Measurements from ENCODE around the gene GRIN2A. TPM values are rescaled to one million over a fixed set of nuclear protein-coding genes. Genes with fewer than 3 reads are reported as not detected.
"Not testable (repeated sequence)": the region's sequence is repeated elsewhere in the genome, so short reads cannot be mapped to it uniquely, and the experiment has no call there.

GRIN2A gene
- total RNA-seq, 1 experiment from 2014 or later: 0.52 TPM

DNA sequence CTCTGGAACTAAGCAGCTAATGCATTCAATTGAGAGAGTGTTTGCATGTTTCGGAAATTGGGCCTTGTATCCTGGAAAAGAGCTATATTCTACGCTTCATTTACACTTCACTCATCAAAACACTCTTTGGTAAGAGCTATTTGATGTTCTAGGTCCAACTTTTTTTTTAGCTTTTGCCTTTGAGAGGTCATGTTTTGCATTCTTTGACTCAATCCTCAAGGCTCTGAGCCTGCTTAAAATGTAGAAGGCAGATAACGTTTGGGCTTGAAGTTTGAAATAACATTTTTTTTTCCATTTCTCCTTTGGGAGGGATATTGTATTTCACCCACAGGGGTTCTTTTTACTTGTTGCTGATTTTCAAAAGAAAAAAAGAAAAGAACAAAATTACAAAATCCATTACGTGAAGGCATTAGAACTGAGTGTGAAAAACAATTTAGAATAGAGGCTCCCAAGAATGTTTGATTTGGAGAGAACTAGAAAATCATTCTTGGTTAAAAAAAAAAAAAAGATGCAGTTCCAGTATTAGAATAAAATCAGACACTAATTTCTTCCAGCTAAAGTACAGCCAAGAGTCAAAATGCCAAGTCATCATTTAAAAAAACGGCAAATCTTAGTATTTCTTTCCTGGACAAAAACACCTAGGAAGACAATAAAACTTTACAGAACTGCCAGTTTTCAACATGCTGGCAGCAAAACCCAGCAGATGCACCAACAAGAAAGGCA lies 268.5 kb downstream of the GRIN2A start:
- DNase-seq: no peak
- no peak overlapping the region for H3K4me3 ChIP-seq (ENCODE audit: insufficient read depth, low read depth, low read length)
- no peaks in the 10 kb centered on the region for H3K27me3 ChIP-seq (ENCODE audit: control insufficient read depth, insufficient read depth, low read length)
- H3K36me3 ChIP-seq (replicated peaks; ENCODE audit: control insufficient read depth, insufficient read depth, low read length): no peaks in the 10 kb centered on the region

DNA sequence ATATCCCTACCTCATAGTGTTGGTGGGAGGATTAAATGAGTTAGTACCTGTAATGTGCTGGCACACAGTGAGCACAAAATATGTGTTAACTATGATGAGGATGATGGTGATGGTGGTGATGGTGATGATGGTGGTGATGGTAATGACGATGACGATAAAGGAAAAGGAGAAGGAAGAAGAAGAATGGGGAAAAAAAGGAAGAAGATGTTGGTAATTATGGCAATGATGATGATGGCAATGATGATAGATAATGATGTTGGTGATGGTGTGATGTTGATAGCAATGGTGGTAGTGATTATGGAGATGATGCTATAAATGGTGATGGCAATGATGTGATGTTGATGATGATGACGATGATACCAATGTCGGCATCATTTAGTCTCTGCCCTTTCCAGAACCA lies 270.2 kb downstream of the GRIN2A start:
- no peak for DNase-seq
- Histone ChIP-seq H3K4me3 (ENCODE audit: insufficient read depth, low read depth, low read length) (no peak overlapping the region), H3K36me3 (replicated peaks; ENCODE audit: control insufficient read depth, insufficient read depth, low read length) (no peaks in the 10 kb centered on the region), H3K27me3 (ENCODE audit: control insufficient read depth, insufficient read depth, low read length) (no peaks in the 10 kb centered on the region)

DNA sequence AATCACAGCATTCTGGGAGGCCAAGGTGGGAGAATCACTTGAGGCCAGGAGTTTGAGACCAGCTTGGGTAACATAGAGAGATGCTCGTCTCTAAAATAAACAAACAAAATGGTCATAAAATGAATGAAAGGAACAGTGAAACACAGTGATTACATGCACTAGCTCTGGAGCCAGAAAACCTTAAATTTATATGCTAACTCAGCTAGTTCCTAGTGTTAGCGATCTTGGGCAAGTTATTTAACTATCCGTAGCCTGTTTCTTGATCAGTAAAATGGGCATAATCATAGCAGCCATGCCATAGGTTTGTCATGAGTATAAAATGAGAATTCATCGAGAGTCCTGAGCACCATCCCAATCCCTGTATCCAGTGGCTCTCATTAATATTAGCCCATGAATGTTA lies 271.0 kb downstream of the GRIN2A start:
- Histone ChIP-seq H3K4me3 (ENCODE audit: insufficient read depth, low read depth, low read length) (no peak overlapping the region), H3K36me3 (replicated peaks; ENCODE audit: control insufficient read depth, insufficient read depth, low read length) (no peaks in the 10 kb centered on the region), H3K27me3 (ENCODE audit: control insufficient read depth, insufficient read depth, low read length) (no peaks in the 10 kb centered on the region)
- DNase-seq: no peak

DNA sequence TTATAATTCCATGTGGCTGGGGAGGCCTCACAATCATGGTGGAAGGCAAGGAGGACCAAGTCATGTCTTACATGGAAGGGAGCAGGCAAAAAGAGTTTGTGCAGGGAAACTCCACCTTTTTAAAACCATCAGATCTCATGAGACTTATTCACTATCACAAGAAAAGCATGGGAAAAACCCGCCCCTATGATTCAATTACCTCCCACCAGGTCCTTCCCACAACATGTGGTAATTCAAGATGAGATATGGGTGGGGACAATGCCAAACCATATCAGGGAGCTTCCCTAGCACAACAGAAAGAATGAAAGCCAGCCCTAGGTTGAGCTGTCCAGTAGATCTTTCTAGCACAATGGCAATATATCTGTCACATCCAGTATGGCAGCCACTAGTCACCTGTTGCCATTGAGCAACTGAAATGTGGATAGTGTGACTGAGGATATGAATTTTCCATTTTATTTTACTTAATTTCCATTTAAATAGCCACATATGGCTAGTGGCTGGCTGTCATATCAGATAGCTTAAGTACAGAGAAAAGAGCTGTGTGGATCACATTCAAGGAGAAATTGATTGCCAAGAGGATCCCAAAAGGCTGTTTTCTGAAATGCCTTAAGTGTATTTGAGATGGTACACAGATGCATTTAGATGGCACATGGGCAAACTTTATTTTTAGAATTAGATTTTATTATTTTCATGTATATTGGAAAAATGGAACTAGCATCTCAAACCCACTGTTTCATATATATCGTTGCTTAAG lies 273.0 kb downstream of the GRIN2A start:
- Histone ChIP-seq H3K27me3 (ENCODE audit: control insufficient read depth, insufficient read depth, low read length) (no peaks in the 10 kb centered on the region), H3K4me3 (ENCODE audit: insufficient read depth, low read depth, low read length) (no peak overlapping the region), H3K36me3 (replicated peaks; ENCODE audit: control insufficient read depth, insufficient read depth, low read length) (no peaks in the 10 kb centered on the region)
- no peak for DNase-seq

DNA sequence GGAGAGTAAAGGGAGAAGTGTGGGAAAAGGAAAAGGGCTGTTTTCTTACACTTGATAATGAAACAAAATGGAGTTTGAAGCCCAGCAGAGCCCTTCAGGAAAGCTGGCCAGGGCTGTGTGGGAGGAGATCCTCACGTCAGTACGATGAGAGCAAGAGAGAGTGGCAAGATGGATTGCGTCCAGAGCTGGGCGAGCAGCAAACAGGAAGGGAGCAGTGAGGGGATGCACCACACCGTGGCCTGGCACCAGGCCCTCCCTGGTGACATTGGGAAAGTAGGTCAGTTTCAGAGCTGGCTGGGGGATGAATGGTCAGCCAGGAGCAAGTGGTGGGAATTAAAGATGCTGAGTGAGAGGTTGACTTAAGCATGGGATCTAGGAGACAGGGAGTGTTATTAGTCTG lies 273.6 kb downstream of the GRIN2A start:
- no peak for DNase-seq
- Histone ChIP-seq H3K27me3 (ENCODE audit: control insufficient read depth, insufficient read depth, low read length) (no peaks in the 10 kb centered on the region), H3K36me3 (replicated peaks; ENCODE audit: control insufficient read depth, insufficient read depth, low read length) (no peaks in the 10 kb centered on the region), H3K4me3 (ENCODE audit: insufficient read depth, low read depth, low read length) (no peak overlapping the region)

DNA sequence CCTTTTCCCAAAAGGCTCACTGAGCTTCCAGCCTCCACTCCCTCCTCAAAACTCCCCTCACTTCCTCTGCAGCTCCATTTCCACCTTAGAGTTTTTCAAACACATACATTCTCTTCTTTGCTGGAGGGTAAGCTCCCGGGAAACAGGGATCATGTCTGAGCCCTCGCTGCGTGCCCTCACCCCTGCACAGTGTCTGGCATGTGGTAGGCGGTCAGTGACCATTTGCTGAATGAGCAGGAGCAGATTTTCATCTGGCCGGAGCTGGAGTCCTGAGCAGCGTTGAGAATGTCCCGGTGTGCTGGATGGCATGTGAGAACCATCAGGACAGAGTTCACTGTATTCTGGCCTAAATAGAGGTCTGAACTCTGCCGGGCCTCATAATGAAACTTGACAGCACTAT lies 274.5 kb downstream of the GRIN2A start:
- Histone ChIP-seq H3K27me3 (ENCODE audit: control insufficient read depth, insufficient read depth, low read length) (no peaks in the 10 kb centered on the region), H3K4me3 (ENCODE audit: insufficient read depth, low read depth, low read length) (no peak overlapping the region), H3K36me3 (replicated peaks; ENCODE audit: control insufficient read depth, insufficient read depth, low read length) (no peaks in the 10 kb centered on the region)
- DNase-seq: no peak

DNA sequence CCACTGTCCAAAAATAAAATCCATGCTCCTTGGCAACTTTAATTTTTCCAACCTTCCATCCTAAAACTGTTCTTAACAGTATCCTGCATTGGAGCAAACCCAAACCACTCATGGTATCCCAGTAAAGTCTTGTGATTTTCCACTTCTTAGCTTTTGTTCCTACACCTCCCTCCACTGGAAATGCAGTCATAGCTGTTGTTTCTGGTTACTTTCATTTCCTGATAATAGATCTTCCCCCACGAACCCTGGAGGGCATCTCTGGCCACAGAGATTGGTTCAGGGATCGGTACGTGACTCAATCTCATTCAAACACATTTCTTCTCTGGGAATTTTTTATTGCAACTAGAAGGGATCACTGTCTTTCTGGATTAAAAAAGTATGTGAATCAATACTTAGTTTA lies 276.0 kb downstream of the GRIN2A start:
- Histone ChIP-seq H3K4me3 (ENCODE audit: insufficient read depth, low read depth, low read length) (no peak overlapping the region), H3K27me3 (ENCODE audit: control insufficient read depth, insufficient read depth, low read length) (no peaks in the 10 kb centered on the region), H3K36me3 (replicated peaks; ENCODE audit: control insufficient read depth, insufficient read depth, low read length) (no peaks in the 10 kb centered on the region)
- no peak for DNase-seq

DNA sequence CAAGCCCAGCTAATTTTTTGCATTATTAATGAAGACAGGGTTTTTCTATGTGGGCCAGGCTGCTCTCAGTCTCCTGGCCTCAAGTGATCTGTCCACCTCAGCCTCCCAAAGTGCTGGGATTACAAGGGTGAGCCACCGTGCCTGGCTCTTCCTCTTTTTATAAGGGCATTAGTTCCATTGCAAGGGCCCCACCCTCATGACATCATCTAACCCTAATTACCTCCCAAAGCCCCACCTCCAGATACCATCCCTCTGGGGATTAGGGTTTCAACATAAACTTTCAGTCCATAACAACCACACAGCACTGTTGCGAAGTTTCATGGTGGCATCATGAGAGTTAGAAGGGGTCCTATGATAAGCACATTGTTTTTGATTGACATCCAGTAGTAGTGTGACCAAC lies 277.7 kb downstream of the GRIN2A start:
- no peak for DNase-seq
- H3K4me3 ChIP-seq (ENCODE audit: insufficient read depth, low read depth, low read length): no peak overlapping the region
- H3K36me3 ChIP-seq (replicated peaks; ENCODE audit: control insufficient read depth, insufficient read depth, low read length): no peaks in the 10 kb centered on the region
- H3K27me3 ChIP-seq (ENCODE audit: control insufficient read depth, insufficient read depth, low read length): no peaks in the 10 kb centered on the region

DNA sequence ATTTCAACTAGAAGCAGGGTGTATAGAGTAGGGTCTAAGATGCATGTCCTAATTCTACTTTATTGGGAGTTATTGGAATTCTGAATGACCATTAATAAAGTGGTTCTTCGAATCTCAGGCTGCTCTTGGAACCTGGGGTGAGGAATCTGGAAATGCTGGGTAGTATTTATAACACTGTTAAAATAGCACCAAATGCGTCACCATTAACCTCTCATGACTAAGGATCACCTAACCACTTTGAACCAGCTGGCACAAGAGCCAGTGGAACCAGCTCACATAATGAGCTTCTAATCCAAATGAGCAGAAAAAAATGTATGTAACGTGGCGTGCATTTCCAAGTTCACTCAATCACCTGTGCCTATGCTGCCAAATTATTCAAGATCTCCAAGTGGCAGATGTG lies 281.7 kb downstream of the GRIN2A start:
- H3K27me3 ChIP-seq (ENCODE audit: control insufficient read depth, insufficient read depth, low read length): no peaks in the 10 kb centered on the region
- no peak for DNase-seq
- no peaks in the 10 kb centered on the region for H3K36me3 ChIP-seq (replicated peaks; ENCODE audit: control insufficient read depth, insufficient read depth, low read length)
- no peak overlapping the region for H3K4me3 ChIP-seq (ENCODE audit: insufficient read depth, low read depth, low read length)

DNA sequence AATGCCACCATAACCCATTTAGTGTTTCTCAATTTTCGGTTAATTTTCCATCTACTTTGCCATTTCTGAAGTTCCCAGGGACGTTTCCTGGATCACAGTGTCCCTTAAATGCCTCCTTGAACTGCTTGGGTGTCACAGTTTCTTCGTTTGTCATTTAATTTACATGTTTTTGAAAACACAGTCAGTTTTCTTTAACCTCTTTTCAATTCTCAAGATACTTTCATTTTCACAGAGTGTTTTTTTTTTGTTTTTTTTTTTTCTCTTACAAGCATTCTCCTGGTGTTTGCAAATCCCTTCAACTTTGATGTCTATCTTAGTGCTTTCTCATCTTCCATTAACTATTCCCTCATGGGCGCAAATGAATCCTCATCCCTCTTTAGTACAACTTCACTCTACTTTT lies 283.7 kb downstream of the GRIN2A start:
- no peaks in the 10 kb centered on the region for H3K27me3 ChIP-seq (ENCODE audit: control insufficient read depth, insufficient read depth, low read length)
- no peak for DNase-seq
- H3K4me3 ChIP-seq (ENCODE audit: insufficient read depth, low read depth, low read length): no peak overlapping the region
- no peaks in the 10 kb centered on the region for H3K36me3 ChIP-seq (replicated peaks; ENCODE audit: control insufficient read depth, insufficient read depth, low read length)

DNA sequence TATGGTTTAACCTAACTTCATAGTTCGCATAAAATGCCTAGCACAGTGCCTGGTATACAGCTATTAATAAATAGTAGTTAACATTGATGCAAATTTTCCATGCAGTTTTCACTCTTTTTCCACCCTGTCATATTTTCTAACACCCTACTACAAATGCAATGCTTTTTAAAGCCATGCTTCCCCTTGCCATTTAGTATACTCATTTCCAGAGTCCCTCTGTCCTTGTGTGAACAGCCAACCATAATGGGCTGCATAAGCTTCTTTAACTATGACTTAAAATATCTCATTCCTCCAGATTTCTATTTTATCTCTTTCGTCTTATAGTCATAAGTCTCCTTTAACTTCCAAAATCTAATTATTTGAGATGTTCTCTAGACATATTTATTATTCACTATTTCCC lies 284.1 kb downstream of the GRIN2A start:
- no peaks in the 10 kb centered on the region for H3K36me3 ChIP-seq (replicated peaks; ENCODE audit: control insufficient read depth, insufficient read depth, low read length)
- no peak overlapping the region for H3K4me3 ChIP-seq (ENCODE audit: insufficient read depth, low read depth, low read length)
- no peak for DNase-seq
- no peaks in the 10 kb centered on the region for H3K27me3 ChIP-seq (ENCODE audit: control insufficient read depth, insufficient read depth, low read length)

DNA sequence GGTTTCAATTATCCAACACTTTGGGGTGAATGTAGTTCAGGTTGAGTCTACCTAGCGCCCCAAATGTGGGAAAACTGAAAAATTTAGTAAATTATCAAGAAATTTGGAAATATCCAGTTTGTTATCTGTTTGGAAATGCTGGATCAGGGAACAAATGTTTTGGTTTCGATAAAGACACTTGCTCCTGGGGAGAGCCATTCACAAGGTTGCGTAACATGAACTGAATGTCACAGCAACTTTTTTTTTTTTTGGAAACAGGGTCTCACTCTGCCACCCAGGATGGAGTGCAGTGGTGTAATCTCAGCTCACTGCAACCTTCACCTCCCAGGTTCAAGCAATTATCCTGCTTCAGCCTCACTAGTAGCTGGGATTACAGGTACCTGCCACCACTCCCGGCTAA lies 286.4 kb downstream of the GRIN2A start:
- no peaks in the 10 kb centered on the region for H3K27me3 ChIP-seq (ENCODE audit: control insufficient read depth, insufficient read depth, low read length)
- H3K36me3 ChIP-seq (replicated peaks; ENCODE audit: control insufficient read depth, insufficient read depth, low read length): no peaks in the 10 kb centered on the region
- DNase-seq: no peak
- no peak overlapping the region for H3K4me3 ChIP-seq (ENCODE audit: insufficient read depth, low read depth, low read length)

DNA sequence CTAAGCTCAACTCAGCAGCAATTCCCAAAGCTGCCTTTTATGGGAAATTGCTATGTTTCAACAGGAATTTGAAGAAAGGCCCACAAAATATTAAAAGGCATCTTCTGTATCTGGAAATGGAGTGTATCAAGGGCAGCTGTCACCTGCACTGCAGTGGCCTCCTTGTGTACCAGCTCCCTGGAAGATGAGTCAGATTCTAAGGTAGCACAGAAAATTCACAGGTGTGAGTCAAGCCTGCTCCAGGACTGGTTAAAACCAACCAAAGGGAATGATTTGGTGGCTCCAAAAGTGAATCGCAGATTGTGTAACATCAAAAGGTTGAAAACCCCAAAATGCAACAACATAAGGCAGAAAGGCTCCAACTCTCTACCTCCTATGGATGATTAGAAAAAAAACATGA lies 296.4 kb downstream of the GRIN2A start:
- Histone ChIP-seq H3K36me3 (replicated peaks; ENCODE audit: control insufficient read depth, insufficient read depth, low read length) (no peaks in the 10 kb centered on the region), H3K27me3 (ENCODE audit: control insufficient read depth, insufficient read depth, low read length) (no peaks in the 10 kb centered on the region), H3K4me3 (ENCODE audit: insufficient read depth, low read depth, low read length) (no peak overlapping the region)
- no peak for DNase-seq

DNA sequence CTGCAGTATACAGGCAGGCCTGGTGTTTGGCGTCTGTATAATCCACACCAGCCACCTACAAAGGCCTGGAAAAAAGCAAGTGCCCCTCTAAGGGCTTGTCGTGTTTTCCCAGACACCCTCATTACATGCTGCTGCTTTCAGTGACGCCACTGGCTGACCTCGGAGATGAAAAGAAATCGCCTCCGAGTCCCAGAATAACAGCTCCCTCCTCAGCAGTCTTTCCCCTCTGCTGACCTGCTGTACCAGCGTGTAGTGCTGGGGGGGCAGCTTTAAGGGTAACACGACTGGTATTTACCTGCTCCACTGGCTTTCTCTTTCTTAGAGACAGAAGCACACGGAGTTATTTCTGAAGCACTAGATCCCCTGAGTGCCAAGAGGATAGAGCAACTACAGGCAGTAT lies 296.8 kb downstream of the GRIN2A start:
- H3K4me3 ChIP-seq (ENCODE audit: insufficient read depth, low read depth, low read length): no peak overlapping the region
- H3K36me3 ChIP-seq (replicated peaks; ENCODE audit: control insufficient read depth, insufficient read depth, low read length): no peaks in the 10 kb centered on the region
- no peaks in the 10 kb centered on the region for H3K27me3 ChIP-seq (ENCODE audit: control insufficient read depth, insufficient read depth, low read length)
- peak; percentile 5 for DNase-seq

DNA sequence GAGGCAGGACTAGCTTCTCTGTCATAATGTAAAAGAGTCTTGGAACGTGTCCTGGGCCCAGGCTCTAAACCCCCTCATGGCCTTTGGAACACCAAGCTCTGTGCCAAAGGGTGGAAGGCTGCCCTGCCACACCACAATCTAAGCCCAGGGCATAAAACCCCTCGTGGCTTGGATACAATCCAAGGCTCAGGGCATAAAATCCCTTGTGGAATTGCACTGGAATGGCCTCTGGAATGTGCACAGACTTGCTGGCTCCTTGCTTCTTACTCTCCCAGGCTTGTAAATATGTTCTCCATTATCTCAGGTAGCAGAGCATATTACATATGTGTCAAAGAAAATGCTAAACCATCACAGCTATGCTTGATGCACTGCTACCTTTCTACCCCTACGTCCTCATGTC lies 306.2 kb downstream of the GRIN2A start:
- not testable (repeated sequence) for H3K4me3 ChIP-seq (ENCODE audit: insufficient read depth, low read depth, low read length); H3K36me3 ChIP-seq (replicated peaks; ENCODE audit: control insufficient read depth, insufficient read depth, low read length); H3K27me3 ChIP-seq (ENCODE audit: control insufficient read depth, insufficient read depth, low read length); DNase-seq

All from H7 (cell line).